DND-41 (cell line): Measurements from ENCODE around the gene DLGAP1.
"Not testable (repeated sequence)": the region's sequence is repeated elsewhere in the genome, so short reads cannot be mapped to it uniquely, and the experiment has no call there.

Experiments used
- EZH2 ChIP-seq: IDR thresholded peaks from 3 replicates; pipeline ENCODE4 v1.6.1; 2012; ENCODE audit warnings: borderline replicate concordance, low read depth, mild to moderate bottlenecking, moderate library complexity, low read length, inconsistent platforms; ENCODE audit not compliant: severe bottlenecking
- TF ChIP-seq, protein P1 (sequence below): IDR thresholded peaks from 2 replicates; pipeline ENCODE4 v1.5.1; 2012; ENCODE audit warnings: borderline replicate concordance, low read length, moderate library complexity, mild to moderate bottlenecking; ENCODE audit not compliant: poor library complexity, severe bottlenecking; ENCODE audit errors: extremely low read depth

DNA sequence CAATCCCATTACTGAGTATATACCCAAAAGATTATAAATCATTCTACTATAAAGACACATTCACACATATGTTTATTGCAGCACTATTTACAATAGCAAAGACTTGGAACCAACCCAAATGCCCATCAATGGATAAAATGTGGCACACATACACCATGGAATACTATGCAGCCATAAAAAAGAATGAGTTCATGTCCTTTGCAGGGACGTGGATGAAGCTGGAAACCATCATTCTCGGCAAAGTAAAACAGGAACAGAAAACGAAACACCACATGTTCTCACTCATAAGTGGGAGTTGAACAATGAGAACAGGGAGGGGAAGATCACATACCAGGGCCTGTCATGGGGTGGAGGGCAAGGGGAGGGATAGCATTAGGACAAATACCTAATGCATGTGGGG is 167.8 kb downstream of the DLGAP1 start:
- TF ChIP-seq, protein P1, sequence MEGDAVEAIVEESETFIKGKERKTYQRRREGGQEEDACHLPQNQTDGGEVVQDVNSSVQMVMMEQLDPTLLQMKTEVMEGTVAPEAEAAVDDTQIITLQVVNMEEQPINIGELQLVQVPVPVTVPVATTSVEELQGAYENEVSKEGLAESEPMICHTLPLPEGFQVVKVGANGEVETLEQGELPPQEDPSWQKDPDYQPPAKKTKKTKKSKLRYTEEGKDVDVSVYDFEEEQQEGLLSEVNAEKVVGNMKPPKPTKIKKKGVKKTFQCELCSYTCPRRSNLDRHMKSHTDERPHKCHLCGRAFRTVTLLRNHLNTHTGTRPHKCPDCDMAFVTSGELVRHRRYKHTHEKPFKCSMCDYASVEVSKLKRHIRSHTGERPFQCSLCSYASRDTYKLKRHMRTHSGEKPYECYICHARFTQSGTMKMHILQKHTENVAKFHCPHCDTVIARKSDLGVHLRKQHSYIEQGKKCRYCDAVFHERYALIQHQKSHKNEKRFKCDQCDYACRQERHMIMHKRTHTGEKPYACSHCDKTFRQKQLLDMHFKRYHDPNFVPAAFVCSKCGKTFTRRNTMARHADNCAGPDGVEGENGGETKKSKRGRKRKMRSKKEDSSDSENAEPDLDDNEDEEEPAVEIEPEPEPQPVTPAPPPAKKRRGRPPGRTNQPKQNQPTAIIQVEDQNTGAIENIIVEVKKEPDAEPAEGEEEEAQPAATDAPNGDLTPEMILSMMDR, result not testable (repeated sequence)
- TF ChIP-seq EZH2, result not testable (repeated sequence)
